ENCODE measurements around the gene KLF16. TPM values are rescaled to one million over a fixed set of nuclear protein-coding genes. Genes with fewer than 3 reads are reported as not detected.
A peak's percentile ranks its signal among the peaks of the same experiment; 100 is the strongest.

KLF16 gene
- total and polyA plus RNA-seq, 10 of the 15 experiments (the other 5 are each of a cell fraction or from before 2014, with no cell fraction given) = 0.03 to 41.2 (median 2.6) TPM

DNA sequence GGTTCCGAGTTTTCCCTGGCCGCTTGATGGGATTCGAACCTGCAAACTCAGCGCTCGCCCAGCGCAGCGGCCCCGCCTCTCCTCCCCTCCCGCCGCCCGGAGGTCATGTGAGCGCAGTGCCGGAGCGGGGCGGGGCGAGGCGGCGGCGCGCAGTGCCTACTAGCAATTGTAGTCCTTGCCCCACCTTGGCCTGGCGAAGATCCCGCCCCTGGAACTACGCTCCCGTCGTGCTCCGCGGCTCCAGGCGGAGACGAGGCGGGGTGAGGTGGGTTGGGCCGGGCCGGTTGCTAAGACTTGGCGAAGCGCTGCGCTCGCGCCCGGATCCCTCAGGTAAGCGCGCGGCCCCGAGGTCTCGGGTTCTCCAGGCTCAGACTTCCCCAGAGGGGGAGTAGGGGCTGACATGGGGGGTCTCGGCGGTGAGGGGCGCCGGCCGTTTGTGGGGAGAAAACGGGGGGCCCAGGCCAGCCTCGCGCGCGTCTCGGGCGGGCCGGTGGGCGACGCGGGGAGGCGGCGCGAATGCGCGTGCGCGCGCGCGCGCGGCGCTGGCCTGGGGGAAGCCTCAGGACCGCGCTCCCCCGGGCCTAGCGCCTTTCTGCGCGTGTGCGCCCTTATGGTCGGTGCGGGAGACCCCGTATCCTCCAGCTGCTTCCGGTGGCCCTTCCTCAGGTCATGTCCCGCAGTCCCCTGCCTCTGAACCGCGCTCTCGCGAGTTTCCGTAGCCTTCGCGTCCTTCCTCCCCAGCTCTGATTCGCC is 41.9 kb upstream of the KLF16 start, which contains the start of the genes ADAT3 and SCAMP4 (continued):
- TF ChIP-seq, protein P1, sequence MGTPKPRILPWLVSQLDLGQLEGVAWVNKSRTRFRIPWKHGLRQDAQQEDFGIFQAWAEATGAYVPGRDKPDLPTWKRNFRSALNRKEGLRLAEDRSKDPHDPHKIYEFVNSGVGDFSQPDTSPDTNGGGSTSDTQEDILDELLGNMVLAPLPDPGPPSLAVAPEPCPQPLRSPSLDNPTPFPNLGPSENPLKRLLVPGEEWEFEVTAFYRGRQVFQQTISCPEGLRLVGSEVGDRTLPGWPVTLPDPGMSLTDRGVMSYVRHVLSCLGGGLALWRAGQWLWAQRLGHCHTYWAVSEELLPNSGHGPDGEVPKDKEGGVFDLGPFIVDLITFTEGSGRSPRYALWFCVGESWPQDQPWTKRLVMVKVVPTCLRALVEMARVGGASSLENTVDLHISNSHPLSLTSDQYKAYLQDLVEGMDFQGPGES (IDR thresholded peaks at IDR 0.05) = 0 out of 2 replicates have a peak, but pooled peaks have one; percentile 20
- no peak for TF ChIP-seq RAD21 (IDR thresholded peaks at IDR 0.05; ENCODE audit: insufficient read depth, low read depth, low read length)
- no peak for TF ChIP-seq SMC3 (IDR thresholded peaks at IDR 0.05; ENCODE audit: borderline replicate concordance, low read length)
- TF ChIP-seq, protein P2, sequence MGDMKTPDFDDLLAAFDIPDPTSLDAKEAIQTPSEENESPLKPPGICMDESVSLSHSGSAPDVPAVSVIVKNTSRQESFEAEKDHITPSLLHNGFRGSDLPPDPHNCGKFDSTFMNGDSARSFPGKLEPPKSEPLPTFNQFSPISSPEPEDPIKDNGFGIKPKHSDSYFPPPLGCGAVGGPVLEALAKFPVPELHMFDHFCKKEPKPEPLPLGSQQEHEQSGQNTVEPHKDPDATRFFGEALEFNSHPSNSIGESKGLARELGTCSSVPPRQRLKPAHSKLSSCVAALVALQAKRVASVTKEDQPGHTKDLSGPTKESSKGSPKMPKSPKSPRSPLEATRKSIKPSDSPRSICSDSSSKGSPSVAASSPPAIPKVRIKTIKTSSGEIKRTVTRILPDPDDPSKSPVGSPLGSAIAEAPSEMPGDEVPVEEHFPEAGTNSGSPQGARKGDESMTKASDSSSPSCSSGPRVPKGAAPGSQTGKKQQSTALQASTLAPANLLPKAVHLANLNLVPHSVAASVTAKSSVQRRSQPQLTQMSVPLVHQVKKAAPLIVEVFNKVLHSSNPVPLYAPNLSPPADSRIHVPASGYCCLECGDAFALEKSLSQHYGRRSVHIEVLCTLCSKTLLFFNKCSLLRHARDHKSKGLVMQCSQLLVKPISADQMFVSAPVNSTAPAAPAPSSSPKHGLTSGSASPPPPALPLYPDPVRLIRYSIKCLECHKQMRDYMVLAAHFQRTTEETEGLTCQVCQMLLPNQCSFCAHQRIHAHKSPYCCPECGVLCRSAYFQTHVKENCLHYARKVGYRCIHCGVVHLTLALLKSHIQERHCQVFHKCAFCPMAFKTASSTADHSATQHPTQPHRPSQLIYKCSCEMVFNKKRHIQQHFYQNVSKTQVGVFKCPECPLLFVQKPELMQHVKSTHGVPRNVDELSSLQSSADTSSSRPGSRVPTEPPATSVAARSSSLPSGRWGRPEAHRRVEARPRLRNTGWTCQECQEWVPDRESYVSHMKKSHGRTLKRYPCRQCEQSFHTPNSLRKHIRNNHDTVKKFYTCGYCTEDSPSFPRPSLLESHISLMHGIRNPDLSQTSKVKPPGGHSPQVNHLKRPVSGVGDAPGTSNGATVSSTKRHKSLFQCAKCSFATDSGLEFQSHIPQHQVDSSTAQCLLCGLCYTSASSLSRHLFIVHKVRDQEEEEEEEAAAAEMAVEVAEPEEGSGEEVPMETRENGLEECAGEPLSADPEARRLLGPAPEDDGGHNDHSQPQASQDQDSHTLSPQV (IDR thresholded peaks at IDR 0.05) = peak; percentile 69; the same call in 1 of the 2 replicates
- TF ChIP-seq, protein P3, sequence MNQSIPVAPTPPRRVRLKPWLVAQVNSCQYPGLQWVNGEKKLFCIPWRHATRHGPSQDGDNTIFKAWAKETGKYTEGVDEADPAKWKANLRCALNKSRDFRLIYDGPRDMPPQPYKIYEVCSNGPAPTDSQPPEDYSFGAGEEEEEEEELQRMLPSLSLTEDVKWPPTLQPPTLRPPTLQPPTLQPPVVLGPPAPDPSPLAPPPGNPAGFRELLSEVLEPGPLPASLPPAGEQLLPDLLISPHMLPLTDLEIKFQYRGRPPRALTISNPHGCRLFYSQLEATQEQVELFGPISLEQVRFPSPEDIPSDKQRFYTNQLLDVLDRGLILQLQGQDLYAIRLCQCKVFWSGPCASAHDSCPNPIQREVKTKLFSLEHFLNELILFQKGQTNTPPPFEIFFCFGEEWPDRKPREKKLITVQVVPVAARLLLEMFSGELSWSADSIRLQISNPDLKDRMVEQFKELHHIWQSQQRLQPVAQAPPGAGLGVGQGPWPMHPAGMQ (IDR thresholded peaks at IDR 0.05; ENCODE audit: borderline replicate concordance) = no peak
- no peak for TF ChIP-seq TBL1XR1 (IDR thresholded peaks at IDR 0.05; ENCODE audit: low read depth, low read length)
- TF ChIP-seq ZNF207 (IDR thresholded peaks at IDR 0.05; ENCODE audit: borderline replicate concordance) = 0 out of 2 replicates have a peak, but pooled peaks have one; percentile 70
- no peak for TF ChIP-seq ZNF384 (IDR thresholded peaks at IDR 0.05; ENCODE audit: borderline replicate concordance, low read depth, low read length)
- no peak for TF ChIP-seq MYC (IDR thresholded peaks at IDR 0.05; ENCODE audit: insufficient read depth, insufficient read length, insufficient replicate concordance, low read length, severe bottlenecking)
- peak; percentile 83 for TF ChIP-seq RAD51 (IDR thresholded peaks at IDR 0.05)
- peak; percentile 62; the same call in 1 of the 2 replicates for TF ChIP-seq BACH1 (IDR thresholded peaks at IDR 0.05; ENCODE audit: borderline replicate concordance)
- TF ChIP-seq LARP7 (IDR thresholded peaks at IDR 0.05) = peak; percentile 88
- TF ChIP-seq FOXM1 (IDR thresholded peaks at IDR 0.05; ENCODE audit: low read depth, low read length) = no peak
- TF ChIP-seq TCF12 (IDR thresholded peaks at IDR 0.05; ENCODE audit: low read depth, low read length) = peak; percentile 90
- TF ChIP-seq ZZZ3 (IDR thresholded peaks at IDR 0.05; ENCODE audit: control insufficient read depth, insufficient read length, low read depth) = no peak
- peak; percentile 64; the same call in 1 of the 2 replicates for TF ChIP-seq BRCA1 (IDR thresholded peaks at IDR 0.05; ENCODE audit: low read depth, low read length)
- TF ChIP-seq TARDBP (IDR thresholded peaks at IDR 0.05; ENCODE audit: borderline replicate concordance) = peak; percentile 92; the same call in 1 of the 2 replicates
- TF ChIP-seq MTA2 (IDR thresholded peaks at IDR 0.05; ENCODE audit: low read depth) = peak; percentile 86
- TF ChIP-seq, protein P4, sequence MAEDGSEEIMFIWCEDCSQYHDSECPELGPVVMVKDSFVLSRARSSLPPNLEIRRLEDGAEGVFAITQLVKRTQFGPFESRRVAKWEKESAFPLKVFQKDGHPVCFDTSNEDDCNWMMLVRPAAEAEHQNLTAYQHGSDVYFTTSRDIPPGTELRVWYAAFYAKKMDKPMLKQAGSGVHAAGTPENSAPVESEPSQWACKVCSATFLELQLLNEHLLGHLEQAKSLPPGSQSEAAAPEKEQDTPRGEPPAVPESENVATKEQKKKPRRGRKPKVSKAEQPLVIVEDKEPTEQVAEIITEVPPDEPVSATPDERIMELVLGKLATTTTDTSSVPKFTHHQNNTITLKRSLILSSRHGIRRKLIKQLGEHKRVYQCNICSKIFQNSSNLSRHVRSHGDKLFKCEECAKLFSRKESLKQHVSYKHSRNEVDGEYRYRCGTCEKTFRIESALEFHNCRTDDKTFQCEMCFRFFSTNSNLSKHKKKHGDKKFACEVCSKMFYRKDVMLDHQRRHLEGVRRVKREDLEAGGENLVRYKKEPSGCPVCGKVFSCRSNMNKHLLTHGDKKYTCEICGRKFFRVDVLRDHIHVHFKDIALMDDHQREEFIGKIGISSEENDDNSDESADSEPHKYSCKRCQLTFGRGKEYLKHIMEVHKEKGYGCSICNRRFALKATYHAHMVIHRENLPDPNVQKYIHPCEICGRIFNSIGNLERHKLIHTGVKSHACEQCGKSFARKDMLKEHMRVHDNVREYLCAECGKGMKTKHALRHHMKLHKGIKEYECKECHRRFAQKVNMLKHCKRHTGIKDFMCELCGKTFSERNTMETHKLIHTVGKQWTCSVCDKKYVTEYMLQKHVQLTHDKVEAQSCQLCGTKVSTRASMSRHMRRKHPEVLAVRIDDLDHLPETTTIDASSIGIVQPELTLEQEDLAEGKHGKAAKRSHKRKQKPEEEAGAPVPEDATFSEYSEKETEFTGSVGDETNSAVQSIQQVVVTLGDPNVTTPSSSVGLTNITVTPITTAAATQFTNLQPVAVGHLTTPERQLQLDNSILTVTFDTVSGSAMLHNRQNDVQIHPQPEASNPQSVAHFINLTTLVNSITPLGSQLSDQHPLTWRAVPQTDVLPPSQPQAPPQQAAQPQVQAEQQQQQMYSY (CRISPR knock-in tag; IDR thresholded peaks at IDR 0.05) = no peak
- no peak for TF ChIP-seq ZNF24 (IDR thresholded peaks at IDR 0.05)
